KG1 (cell line): ENCODE data around the gene TBX22.
"Not testable (repeated sequence)": the region's sequence is repeated elsewhere in the genome, so short reads cannot be mapped to it uniquely, and the experiment has no call there.

Experiments used
- DNase-seq: peaks from one replicate; lab custom pipeline; 2025; lab: John Stamatoyannopoulos, UW

TBX22 gene, protein sequence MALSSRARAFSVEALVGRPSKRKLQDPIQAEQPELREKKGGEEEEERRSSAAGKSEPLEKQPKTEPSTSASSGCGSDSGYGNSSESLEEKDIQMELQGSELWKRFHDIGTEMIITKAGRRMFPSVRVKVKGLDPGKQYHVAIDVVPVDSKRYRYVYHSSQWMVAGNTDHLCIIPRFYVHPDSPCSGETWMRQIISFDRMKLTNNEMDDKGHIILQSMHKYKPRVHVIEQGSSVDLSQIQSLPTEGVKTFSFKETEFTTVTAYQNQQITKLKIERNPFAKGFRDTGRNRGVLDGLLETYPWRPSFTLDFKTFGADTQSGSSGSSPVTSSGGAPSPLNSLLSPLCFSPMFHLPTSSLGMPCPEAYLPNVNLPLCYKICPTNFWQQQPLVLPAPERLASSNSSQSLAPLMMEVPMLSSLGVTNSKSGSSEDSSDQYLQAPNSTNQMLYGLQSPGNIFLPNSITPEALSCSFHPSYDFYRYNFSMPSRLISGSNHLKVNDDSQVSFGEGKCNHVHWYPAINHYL

DNA sequence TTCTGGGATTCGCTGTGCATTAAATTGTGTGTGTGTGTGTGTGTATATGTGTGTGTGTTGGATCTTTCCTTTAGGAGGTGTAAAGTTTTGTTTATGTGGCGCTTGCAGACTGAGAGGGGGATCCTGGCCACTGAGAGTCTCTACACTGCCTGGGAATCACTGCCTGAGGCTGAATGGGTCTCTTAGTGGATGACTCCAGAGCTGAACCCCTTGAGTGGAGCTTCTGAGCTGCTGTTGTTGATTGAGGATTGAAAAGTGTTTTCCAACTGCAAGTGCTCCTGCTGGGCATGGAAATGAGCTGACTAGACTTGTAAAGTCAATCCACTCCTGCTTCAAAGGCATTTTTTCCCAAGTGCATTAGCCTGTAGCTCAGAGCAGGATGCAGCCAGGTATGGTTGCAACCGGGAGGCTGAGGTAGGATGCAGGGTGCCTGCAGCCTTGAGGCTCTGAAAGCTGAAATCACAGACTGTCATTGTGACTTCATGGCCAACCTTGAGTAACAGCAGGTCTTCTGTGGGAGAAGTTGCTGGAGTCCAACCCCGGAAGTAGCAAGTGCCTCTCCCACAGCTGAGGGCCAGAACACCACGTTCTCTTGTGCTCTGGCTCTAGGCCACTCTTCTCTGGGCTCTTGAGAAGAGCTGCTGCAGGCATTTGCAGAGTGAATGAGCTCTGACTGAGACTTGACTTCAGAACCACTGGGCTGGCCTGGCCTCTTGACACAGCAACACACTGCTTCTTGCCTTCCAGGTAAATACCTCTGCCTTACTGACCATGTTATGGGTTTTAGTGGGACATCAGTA is at the start of gene TBX22:
Gene TBX22 (plus strand): TSS at position 613 of the 800 bp plus-strand sequence. CDS start 7,517 bp downstream, outside the sequence.
- no peak for DNase-seq

DNA sequence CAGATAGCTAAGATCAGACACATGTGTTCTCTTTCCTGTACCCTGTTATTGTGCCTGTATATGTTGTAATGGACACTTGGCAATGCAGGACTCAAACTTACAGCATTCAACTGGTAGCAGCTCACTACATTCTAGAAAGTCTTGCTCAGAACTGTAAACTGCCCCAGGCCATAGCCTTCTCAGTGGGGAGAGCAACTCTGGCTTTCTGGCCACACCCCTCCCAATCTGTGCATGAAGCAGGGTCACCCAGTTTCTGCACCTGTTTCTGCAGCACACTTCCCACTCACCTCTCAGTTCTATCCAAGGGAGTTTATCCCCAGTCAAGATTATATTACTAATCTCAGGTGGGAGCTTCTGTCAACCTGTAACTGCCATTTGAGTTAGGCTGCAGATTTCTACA is 38.9 kb upstream of the TBX22 start:
- DNase-seq, result no peak

DNA sequence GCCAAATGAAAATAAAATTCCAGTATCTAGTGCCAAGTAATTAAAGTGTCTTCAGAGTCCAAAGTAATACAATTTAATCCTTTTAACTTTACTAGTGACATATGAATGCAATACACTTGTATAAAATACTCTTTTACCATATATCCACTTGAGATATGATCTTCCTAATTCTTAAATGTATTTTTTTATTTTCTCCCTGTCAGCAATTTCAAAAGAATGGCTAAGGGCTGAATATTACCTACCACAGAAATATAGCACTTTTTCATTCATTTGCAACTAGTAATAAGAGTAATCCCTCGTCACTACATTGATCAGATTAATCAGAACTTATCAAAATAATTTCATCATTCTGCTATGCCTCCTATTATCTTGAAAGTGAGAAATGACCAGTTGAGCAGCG is 10.1 kb upstream of the TBX22 start:
- DNase-seq, result no peak

DNA sequence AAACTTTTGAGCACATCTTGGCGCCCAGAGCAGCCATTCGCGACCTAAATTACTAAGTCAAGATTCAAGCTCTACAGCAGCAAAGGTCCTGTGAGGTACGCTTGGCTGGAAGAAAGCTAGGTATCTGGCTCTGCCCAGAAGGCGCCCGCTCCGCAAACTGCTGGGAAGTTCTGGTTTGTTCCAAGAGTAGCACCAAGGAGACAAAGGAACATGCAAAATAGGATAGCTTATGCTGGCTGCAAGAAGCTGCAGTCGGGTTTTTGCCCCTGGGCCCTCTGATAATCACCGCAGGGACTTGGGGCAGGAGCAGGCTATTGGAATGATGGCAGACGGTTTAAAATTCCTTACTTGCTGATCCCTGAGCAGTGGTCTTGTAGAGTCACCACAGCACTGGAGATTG is 3.0 kb upstream of the TBX22 start:
- no peak for DNase-seq

DNA sequence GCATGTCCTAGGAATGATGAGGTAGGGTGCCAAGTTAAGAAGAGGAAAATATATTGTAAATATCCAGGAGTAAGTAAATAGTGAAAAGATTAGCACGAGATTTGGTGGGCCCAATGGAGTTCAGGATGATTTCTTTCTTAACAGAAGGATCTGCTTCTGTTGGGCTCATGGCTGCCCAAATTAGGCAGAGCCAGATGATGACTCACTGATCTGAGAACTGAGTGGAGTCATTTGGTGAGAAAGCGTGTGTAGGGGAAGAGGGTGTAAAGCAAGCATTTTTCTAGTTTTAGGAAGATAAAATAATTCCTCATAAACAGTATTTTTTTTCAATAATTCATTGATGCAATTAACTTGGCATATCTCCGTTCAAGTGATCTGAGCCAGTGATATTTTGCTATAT is 1.6 kb downstream of the TBX22 start:
- no peak for DNase-seq

DNA sequence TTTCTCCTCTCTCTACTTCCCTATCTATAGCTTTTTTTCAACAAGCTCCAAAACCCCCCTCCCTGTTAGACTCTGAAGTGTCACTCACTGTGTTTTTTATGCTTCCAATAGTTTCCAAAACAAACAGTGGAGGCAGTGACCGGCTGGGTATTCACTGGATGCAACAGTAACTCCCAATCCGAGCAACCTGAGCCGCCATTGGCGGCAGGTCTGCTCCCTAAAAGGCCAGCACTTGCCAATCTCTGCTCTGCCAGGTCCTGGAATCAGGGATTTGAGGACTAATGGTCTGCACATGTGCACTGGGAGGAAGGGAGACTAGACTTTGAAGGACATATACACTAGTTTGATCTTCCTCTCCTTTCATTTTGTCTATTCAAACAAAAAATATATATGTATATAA is 7.1 kb downstream of the TBX22 start:
- DNase-seq, result no peak

DNA sequence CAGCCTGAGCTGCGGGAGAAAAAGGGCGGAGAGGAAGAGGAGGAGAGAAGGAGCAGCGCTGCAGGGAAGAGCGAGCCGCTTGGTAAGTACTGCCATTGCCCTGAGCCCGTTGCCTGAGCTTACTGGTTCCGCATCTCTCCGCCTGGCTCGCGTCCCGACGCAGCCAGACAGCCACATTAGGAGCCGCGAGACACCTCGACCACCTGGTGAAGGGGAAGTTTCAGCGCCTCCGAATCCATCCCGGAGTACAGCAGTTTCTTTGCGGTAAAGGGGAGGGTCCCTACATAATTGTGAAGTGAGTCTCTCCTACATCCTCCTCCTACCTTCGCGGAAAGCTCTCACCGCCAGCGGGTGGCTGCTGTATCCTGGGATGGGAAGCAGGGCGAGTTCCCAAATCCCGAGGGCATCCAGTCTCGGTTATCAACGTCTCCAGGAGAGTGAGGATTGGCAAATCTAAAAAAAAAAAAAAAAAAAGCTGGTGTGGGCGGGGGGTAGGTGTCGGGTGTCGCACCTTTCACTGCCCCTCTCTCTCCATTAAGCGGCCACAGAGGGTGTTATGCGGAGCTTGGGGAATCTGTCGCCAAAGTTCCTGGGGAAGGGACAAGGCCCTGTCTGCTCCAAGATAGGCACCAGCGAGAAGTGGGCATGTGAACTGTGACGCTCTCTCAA is 7.9 kb downstream of the TBX22 start:
- DNase-seq, result no peak

DNA sequence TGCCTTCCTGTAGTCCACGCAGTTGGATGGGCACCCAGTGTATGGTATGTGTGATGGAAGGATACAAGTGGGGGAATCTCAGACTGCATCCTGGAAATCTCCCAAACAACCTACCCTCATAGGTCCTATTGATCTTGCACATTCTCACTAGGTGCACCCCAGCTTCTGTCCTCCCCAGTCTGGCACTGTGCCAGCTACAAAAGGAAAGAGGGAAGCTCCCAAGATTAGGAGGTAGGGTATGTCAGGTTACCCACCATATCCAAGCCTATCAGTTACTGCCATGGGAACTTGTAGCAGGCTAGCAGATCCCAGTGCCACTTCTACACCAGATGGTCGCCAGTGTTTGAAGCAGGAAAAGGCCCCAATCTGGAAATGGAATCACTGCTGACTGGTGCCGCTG is 11.6 kb downstream of the TBX22 start:
- DNase-seq, result no peak

DNA sequence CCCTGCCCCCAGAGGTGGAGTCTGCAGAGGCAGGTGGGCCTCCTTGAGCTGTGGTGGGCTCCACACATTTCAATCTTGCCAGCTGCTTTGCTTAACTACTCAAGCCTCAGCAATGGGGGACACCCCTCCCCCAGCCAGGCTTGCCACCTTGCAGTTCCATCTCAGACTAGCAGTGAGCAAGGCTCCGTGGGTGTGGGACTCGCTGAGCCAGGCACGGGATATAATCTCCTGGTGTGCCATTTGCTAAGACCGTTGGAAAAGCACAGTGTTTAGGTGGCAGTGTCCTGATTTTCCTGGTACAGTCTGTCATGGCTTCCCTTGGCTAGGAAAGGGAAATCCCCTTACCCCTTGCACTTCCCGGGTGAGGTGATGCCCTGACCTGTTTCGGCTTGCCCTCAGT is 51.6 kb downstream of the TBX22 start:
- DNase-seq, result not testable (repeated sequence)

DNA sequence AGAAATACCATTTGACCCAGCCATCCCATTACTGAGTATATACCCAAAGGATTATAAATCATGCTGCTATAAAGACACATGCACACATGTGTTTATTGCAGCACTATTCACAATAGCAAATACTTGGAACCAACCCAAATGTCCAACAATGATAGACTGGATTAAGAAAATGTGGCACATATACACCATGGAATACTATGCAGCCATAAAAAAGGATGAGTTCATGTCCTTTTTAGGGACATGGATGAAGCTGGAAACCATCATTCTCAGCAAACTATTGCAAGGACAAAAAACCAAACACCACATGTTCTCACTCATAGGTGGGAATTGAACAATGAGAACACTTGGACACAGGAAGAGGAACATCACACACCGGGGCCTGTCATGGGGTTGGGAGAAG is 61.1 kb downstream of the TBX22 start:
- DNase-seq, result not testable (repeated sequence)
